ENCODE measurements around the gene NIPSNAP3A. TPM values are rescaled to one million over a fixed set of nuclear protein-coding genes. Genes with fewer than 3 reads are reported as not detected.
"Not testable (repeated sequence)": the region's sequence is repeated elsewhere in the genome, so short reads cannot be mapped to it uniquely, and the experiment has no call there.

NIPSNAP3A gene
- total and polyA plus RNA-seq, 9 donors, result 47.5 to 63.2 (median 55.8) TPM

DNA sequence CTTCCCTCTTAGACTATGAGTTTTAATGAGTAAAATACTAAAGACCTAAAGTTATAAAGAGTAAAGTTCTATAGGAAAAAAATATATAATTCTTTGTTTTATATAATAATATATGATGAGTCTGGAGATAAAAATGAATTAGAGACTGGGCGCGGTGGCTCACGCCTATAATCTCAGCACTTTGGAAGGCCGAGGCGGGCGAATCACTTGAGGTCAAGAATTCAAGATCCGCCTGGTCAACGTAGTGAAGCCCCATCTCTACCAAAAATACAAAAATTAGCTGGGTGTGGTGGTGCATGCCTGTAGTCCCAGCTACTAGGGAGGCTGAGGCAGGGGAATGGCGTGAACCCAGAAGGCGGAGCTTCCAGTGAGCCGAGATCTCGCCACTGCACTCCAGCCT is 21.5 kb downstream of the NIPSNAP3A start:
- not testable (repeated sequence) for H3K9me3 ChIP-seq (replicated peaks; ENCODE audit: control insufficient read depth, low read depth, low read length); H3K27ac ChIP-seq (ENCODE audit: low read length); H3K4me3 ChIP-seq (ENCODE audit: low read length); H3K4me1 ChIP-seq (ENCODE audit: control insufficient read depth, insufficient read depth, low read length); DNase-seq; H3K36me3 ChIP-seq (ENCODE audit: control insufficient read depth, insufficient read depth, low read length); H3K27me3 ChIP-seq (ENCODE audit: control insufficient read depth, insufficient read depth, low read length)
- WGBS (ENCODE audit: insufficient coverage), result no CpG with 5 or more reads among the region's 12 CpGs

DNA sequence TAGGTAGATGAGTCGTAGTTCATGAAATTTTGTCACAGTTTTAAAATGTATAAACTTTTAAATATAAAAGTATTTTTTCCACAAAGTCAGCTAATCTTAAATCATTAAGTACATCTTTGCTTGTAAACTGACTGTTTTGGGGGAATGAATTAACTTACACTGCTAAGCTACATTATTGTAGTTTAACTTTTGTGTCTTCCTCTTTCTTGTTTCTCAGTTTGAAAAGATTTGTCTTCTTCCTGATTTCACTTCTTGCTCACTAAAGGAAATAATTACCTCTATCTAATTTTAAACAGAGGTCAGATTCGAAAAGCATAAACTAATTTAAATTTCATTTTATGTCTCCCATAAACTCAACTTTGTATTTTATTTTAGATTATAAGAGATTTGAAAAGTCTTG is 22.2 kb downstream of the NIPSNAP3A start:
- no peak for DNase-seq
- no peak overlapping the region for H3K4me3 ChIP-seq (ENCODE audit: low read length)
- H3K9me3 ChIP-seq (replicated peaks; ENCODE audit: control insufficient read depth, low read depth, low read length), result no peaks in the 10 kb centered on the region
- no peaks in the 10 kb centered on the region for H3K27me3 ChIP-seq (ENCODE audit: control insufficient read depth, insufficient read depth, low read length)
- no CpG with 5 or more reads among the region's 2 CpGs for WGBS (ENCODE audit: insufficient coverage)
- no peak overlapping the region for H3K27ac ChIP-seq (ENCODE audit: low read length)
- H3K36me3 ChIP-seq (ENCODE audit: control insufficient read depth, insufficient read depth, low read length), result no peaks in the 10 kb centered on the region
- peaks cover 2% of the 10 kb centered on the region for H3K4me1 ChIP-seq (ENCODE audit: control insufficient read depth, insufficient read depth, low read length)

DNA sequence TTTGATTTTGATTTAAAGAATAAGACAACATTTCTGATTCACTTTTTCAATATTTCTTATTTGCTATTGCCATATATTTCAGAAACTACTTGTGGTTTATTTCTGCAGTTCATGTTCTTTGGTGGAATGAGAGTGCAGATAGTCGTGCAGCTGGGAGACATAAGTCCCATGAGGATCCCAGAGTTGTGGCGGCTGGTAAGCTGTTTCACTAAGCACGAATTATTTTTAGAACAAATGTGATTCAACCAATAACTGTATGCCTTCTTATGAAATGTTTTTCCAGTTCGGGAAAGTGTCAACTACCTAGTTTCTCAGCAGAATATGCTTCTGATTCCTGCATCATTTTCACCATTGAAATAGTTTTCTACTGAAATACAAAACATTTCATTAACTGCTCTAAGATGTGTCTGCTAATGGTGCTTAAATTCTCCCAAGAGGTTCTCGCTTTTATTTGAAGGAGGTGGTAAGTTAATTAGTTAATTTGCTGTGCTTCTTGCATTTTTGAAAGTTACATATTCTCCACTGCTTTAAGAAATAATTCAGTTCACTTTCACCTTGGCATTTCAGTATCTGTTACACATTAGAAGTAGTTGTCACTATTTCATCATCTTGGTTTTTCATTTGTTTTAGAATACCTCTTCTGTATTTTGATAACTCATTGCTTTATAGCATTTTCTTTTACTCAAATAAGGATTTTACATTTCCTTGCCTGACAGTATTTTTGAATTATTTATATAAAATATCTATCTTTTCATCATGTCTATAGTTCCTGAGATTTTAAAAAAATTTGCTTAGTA is 25.4 kb downstream of the NIPSNAP3A start:
- no peaks in the 10 kb centered on the region for H3K4me1 ChIP-seq (ENCODE audit: control insufficient read depth, insufficient read depth, low read length)
- H3K36me3 ChIP-seq (ENCODE audit: control insufficient read depth, insufficient read depth, low read length), result no peaks in the 10 kb centered on the region
- H3K9me3 ChIP-seq (replicated peaks; ENCODE audit: control insufficient read depth, low read depth, low read length), result no peaks in the 10 kb centered on the region
- peak; percentile 61 for DNase-seq
- H3K4me3 ChIP-seq (ENCODE audit: low read length), result no peak overlapping the region
- no peaks in the 10 kb centered on the region for H3K27me3 ChIP-seq (ENCODE audit: control insufficient read depth, insufficient read depth, low read length)
- WGBS (ENCODE audit: insufficient coverage), result no CpG with 5 or more reads among the region's 5 CpGs
- no peak overlapping the region for H3K27ac ChIP-seq (ENCODE audit: low read length)

DNA sequence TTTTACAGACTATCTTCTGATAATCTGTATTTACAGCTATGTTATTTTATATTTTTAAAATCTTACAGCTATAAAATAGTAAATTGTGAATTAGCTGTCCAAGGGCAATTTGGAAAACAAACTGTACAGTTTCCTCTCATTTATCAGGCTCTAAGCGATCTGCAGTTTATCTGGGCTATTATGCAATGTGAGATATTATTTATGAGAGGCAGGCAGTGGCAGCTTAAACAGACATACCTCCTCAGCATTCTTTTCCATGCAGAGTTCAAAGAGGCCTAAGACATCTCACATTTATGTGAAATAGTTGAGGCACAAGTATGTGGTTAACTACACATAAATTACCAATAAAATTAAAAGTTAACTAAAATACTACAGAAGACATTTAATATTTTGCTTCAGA is 26.6 kb downstream of the NIPSNAP3A start:
- H3K36me3 ChIP-seq (ENCODE audit: control insufficient read depth, insufficient read depth, low read length), result no peaks in the 10 kb centered on the region
- no CpG with 5 or more reads among the region's 1 CpG for WGBS (ENCODE audit: insufficient coverage)
- H3K9me3 ChIP-seq (replicated peaks; ENCODE audit: control insufficient read depth, low read depth, low read length), result no peaks in the 10 kb centered on the region
- H3K27me3 ChIP-seq (ENCODE audit: control insufficient read depth, insufficient read depth, low read length), result no peaks in the 10 kb centered on the region
- H3K27ac ChIP-seq (ENCODE audit: low read length), result no peak overlapping the region
- no peaks in the 10 kb centered on the region for H3K4me1 ChIP-seq (ENCODE audit: control insufficient read depth, insufficient read depth, low read length)
- H3K4me3 ChIP-seq (ENCODE audit: low read length), result no peak overlapping the region
- no peak for DNase-seq

DNA sequence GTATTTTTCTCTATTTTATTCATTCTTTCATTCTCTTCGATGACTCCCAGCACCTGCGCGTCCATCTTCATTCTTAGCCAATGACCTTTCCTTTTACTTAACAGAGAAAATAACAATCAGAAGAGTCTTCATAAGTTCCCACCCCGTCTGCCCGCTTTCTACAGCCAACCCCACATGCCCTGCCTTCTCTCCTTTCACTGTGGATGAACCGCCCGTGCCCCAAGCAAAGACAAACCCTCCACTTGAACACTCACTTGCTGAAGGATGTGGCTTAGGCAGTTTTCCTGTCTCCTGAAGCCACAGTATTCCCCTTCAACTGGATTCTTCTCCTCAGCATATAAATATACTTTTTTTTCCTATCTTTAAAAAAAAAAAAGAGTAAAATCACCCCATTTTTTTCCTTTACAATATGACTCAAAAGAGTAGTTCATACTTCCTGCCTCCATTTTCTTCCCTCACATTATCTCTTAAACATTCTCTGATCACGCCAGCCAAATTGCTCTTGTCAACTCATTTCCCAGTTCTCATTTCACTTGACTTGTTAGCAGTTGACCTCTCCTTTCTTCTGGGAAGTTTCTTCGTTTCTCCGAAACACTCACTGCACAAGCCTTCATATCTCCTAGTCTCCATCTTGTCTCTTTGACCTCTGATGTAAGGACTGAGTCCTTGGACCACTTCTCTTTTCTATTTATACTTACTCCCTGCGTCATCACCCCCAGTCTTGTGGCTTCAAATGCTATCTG is 27.5 kb downstream of the NIPSNAP3A start:
- Histone ChIP-seq H3K27me3 (ENCODE audit: control insufficient read depth, insufficient read depth, low read length) (no peaks in the 10 kb centered on the region), H3K9me3 (replicated peaks; ENCODE audit: control insufficient read depth, low read depth, low read length) (no peaks in the 10 kb centered on the region), H3K36me3 (ENCODE audit: control insufficient read depth, insufficient read depth, low read length) (no peaks in the 10 kb centered on the region), H3K4me3 (ENCODE audit: low read length) (no peak overlapping the region), H3K27ac (ENCODE audit: low read length) (no peak overlapping the region), H3K4me1 (ENCODE audit: control insufficient read depth, insufficient read depth, low read length) (no peaks in the 10 kb centered on the region)
- 90% methylated on average over 11 of the region's 11 CpGs for WGBS (ENCODE audit: insufficient coverage)
- DNase-seq, result peak; percentile 62

DNA sequence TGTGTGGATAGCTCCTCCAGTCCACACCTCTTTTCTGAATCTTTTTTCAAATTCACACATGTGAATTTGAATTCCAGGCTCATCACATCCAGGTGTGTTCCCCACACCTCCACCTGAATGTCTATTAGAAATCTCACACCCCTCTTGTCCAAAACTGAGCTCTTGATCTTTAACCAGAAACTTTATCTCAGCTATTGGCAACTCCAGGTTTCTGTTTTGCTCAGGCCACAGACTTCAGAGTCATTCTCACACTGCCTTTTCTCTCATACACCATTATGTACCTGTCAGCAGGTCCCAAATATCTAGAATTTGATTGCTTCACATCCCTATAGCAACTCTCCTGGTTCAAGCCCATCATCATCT is 28.1 kb downstream of the NIPSNAP3A start:
- no peaks in the 10 kb centered on the region for H3K27me3 ChIP-seq (ENCODE audit: control insufficient read depth, insufficient read depth, low read length)
- H3K4me1 ChIP-seq (ENCODE audit: control insufficient read depth, insufficient read depth, low read length), result no peaks in the 10 kb centered on the region
- no peaks in the 10 kb centered on the region for H3K9me3 ChIP-seq (replicated peaks; ENCODE audit: control insufficient read depth, low read depth, low read length)
- H3K36me3 ChIP-seq (ENCODE audit: control insufficient read depth, insufficient read depth, low read length), result no peaks in the 10 kb centered on the region
- H3K4me3 ChIP-seq (ENCODE audit: low read length), result no peak overlapping the region
- no peak for DNase-seq
- no peak overlapping the region for H3K27ac ChIP-seq (ENCODE audit: low read length)

DNA sequence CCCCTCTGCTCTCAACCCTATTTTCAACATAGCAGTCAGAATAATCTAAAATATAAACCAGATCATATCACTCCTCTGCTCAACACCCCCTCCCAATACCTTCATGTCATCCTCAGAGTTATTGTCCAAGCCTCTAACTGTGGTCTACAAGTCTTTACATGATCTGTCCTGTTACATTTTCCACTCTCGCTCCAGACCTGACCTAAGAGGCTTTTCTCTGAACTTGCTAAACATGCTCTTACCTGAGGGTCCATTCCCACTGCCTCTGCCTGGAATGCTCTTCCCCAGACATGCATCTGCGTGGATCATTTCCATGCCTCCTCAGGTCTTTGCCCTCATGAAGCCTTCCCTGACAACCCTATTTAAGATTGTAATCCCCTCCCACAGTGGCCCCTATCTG is 28.5 kb downstream of the NIPSNAP3A start:
- Histone ChIP-seq H3K36me3 (ENCODE audit: control insufficient read depth, insufficient read depth, low read length) (no peaks in the 10 kb centered on the region), H3K27me3 (ENCODE audit: control insufficient read depth, insufficient read depth, low read length) (no peaks in the 10 kb centered on the region), H3K4me3 (ENCODE audit: low read length) (no peak overlapping the region), H3K9me3 (replicated peaks; ENCODE audit: control insufficient read depth, low read depth, low read length) (no peaks in the 10 kb centered on the region), H3K4me1 (ENCODE audit: control insufficient read depth, insufficient read depth, low read length) (no peaks in the 10 kb centered on the region), H3K27ac (ENCODE audit: low read length) (no peak overlapping the region)
- WGBS (ENCODE audit: insufficient coverage), result 100% methylated on average over 2 of the region's 2 CpGs
- DNase-seq, result no peak

DNA sequence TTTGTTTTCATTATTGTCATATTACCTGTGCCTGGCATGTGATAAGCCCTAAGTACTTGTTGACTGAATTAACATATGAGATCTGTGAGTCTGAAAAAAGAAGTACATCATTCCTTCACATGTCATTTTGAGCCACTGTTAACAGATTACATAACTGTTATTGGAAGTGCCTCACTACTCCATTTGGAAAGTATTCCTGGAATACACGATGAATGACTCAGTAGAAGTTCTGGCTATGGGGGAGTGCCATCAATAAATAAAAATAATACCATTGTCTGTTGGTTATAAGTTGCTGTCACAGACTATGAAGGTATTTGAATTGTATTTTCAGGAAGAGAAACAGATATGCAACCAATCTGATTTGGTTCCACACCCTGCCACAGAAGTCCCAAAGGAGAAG is 29.3 kb downstream of the NIPSNAP3A start:
- Histone ChIP-seq H3K36me3 (ENCODE audit: control insufficient read depth, insufficient read depth, low read length) (no peaks in the 10 kb centered on the region), H3K27me3 (ENCODE audit: control insufficient read depth, insufficient read depth, low read length) (no peaks in the 10 kb centered on the region), H3K4me3 (ENCODE audit: low read length) (no peak overlapping the region), H3K27ac (ENCODE audit: low read length) (no peak overlapping the region), H3K4me1 (ENCODE audit: control insufficient read depth, insufficient read depth, low read length) (no peaks in the 10 kb centered on the region), H3K9me3 (replicated peaks; ENCODE audit: control insufficient read depth, low read depth, low read length) (no peaks in the 10 kb centered on the region)
- no peak for DNase-seq
- no CpG with 5 or more reads among the region's 1 CpG for WGBS (ENCODE audit: insufficient coverage)

DNA sequence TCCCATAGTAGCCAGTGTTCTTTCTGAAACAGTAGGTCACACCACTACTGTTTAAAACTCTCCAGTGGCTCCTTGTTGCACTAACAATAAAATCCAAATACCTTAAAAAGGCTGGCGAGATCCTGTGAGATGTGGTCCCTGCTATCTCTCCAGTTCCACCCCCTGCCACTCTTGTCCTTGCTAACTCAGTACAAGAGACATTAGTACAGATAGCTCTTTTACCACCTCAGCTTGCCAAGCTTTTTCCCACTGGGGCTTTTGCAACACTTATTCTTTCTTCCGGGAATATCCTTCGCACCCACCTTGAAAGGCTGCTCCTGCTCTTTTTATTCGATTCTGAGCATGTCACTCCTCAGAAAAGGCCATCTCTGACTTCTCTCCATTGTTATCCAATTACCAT is 31.3 kb downstream of the NIPSNAP3A start:
- no peak for DNase-seq
- no peak overlapping the region for H3K4me3 ChIP-seq (ENCODE audit: low read length)
- no peak overlapping the region for H3K27ac ChIP-seq (ENCODE audit: low read length)
- no peaks in the 10 kb centered on the region for H3K9me3 ChIP-seq (replicated peaks; ENCODE audit: control insufficient read depth, low read depth, low read length)
- H3K4me1 ChIP-seq (ENCODE audit: control insufficient read depth, insufficient read depth, low read length), result no peaks in the 10 kb centered on the region
- H3K36me3 ChIP-seq (ENCODE audit: control insufficient read depth, insufficient read depth, low read length), result no peaks in the 10 kb centered on the region
- no peaks in the 10 kb centered on the region for H3K27me3 ChIP-seq (ENCODE audit: control insufficient read depth, insufficient read depth, low read length)
- 97% methylated on average over 4 of the region's 4 CpGs for WGBS (ENCODE audit: insufficient coverage)

DNA sequence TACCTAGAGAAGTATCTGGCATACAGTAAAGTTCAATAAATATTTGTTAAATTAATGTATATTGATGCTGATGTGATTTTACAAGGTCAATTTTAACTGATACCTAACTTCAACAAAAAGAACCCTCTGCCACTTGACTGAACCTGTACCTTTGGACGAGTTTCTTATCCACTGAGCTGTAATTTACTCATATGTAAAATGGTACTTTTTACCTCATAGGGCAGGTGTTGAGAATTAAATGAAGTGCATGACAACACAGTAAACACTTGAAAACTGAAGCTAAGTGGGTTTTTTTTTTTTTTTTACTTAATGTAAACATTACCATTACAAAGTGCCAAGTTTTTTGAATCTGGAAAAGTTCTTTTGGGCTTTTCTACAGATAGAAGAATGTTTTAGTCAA is 31.9 kb downstream of the NIPSNAP3A start:
- no CpG with 5 or more reads among the region's 1 CpG for WGBS (ENCODE audit: insufficient coverage)
- Histone ChIP-seq H3K4me1 (ENCODE audit: control insufficient read depth, insufficient read depth, low read length) (no peaks in the 10 kb centered on the region), H3K9me3 (replicated peaks; ENCODE audit: control insufficient read depth, low read depth, low read length) (no peaks in the 10 kb centered on the region), H3K4me3 (ENCODE audit: low read length) (no peak overlapping the region), H3K27me3 (ENCODE audit: control insufficient read depth, insufficient read depth, low read length) (no peaks in the 10 kb centered on the region), H3K36me3 (ENCODE audit: control insufficient read depth, insufficient read depth, low read length) (no peaks in the 10 kb centered on the region), H3K27ac (ENCODE audit: low read length) (no peak overlapping the region)
- DNase-seq, result no peak
